ENCODE data around the gene VTI1A. TPM values are rescaled to one million over a fixed set of nuclear protein-coding genes. Genes with fewer than 3 reads are reported as not detected.

The VTI1A gene
- polyA plus RNA-seq, 1 donor from 2014 or later: 28.7 TPM

- Histone ChIP-seq H3K27ac (ENCODE audit: low read length) (no peak overlapping the region), H3K4me3 (ENCODE audit: low read length) (no peak overlapping the region), H3K36me3 (ENCODE audit: insufficient read depth, low read length) (no peaks in the 10 kb centered on the region), H3K9ac (ENCODE audit: low read length) (no peak overlapping the region), H3K4me2 (ENCODE audit: low read length) (no peak overlapping the region), H3K27me3 (ENCODE audit: insufficient read depth, low read depth, low read length) (no peaks in the 10 kb centered on the region), H3F3A (ENCODE audit: insufficient read depth, low read length, poor library complexity, severe bottlenecking) (no peaks in the 10 kb centered on the region), H3K9me3 (ENCODE audit: low read length) (no peaks in the 10 kb centered on the region), H2AFZ (ENCODE audit: low read depth, low read length) (no peak overlapping the region), H4K20me1 (ENCODE audit: insufficient read depth) (no peaks in the 10 kb centered on the region), H3K9me2 (ENCODE audit: insufficient read depth, low read length) (no peaks in the 10 kb centered on the region), H3K79me2 (replicated peaks; ENCODE audit: insufficient read depth, low read length) (no peaks in the 10 kb centered on the region)
- TF ChIP-seq REST (IDR thresholded peaks at IDR 0.05; ENCODE audit: borderline replicate concordance): no peak
- TF ChIP-seq RAD21 (conservative IDR thresholded peaks at IDR 0.05): no peak
- no peak for TF ChIP-seq MXI1 (conservative IDR thresholded peaks at IDR 0.05; ENCODE audit: poor library complexity, severe bottlenecking)
- TF ChIP-seq EZH2 (IDR thresholded peaks at IDR 0.05; ENCODE audit: borderline replicate concordance, insufficient read depth, low read length, poor library complexity, severe bottlenecking): no peak
- TF ChIP-seq TAF1 (IDR thresholded peaks at IDR 0.05; ENCODE audit: low read depth): no peak
- no peak for TF ChIP-seq CTCF (IDR thresholded peaks at IDR 0.05; ENCODE audit: poor library complexity, severe bottlenecking)
- TF ChIP-seq SMC3 (conservative IDR thresholded peaks at IDR 0.05; ENCODE audit: poor library complexity): no peak
- no peak for TF ChIP-seq POLR2AphosphoS5 (IDR thresholded peaks at IDR 0.05)
- no peak for TF ChIP-seq EP300 (conservative IDR thresholded peaks at IDR 0.05; ENCODE audit: poor library complexity, severe bottlenecking)
Observed at GRCh38 chr10:112531421-112531820, 84.4 kb downstream of the VTI1A start.

GRCh38 chr10:112532189-112532588 lies 85.2 kb downstream of the VTI1A start:
- H3K9me2 ChIP-seq (ENCODE audit: insufficient read depth, low read length): no peaks in the 10 kb centered on the region
- H2AFZ ChIP-seq (ENCODE audit: low read depth, low read length): no peak overlapping the region
- TF ChIP-seq EP300 (conservative IDR thresholded peaks at IDR 0.05; ENCODE audit: poor library complexity, severe bottlenecking) (no peak), POLR2AphosphoS5 (IDR thresholded peaks at IDR 0.05) (no peak), MXI1 (conservative IDR thresholded peaks at IDR 0.05; ENCODE audit: poor library complexity, severe bottlenecking) (no peak), REST (IDR thresholded peaks at IDR 0.05; ENCODE audit: borderline replicate concordance) (no peak), TAF1 (IDR thresholded peaks at IDR 0.05; ENCODE audit: low read depth) (no peak)
- no peaks in the 10 kb centered on the region for H4K20me1 ChIP-seq (ENCODE audit: insufficient read depth)
- H3F3A ChIP-seq (ENCODE audit: insufficient read depth, low read length, poor library complexity, severe bottlenecking): no peaks in the 10 kb centered on the region
- no peaks in the 10 kb centered on the region for H3K36me3 ChIP-seq (ENCODE audit: insufficient read depth, low read length)
- no peaks in the 10 kb centered on the region for H3K27me3 ChIP-seq (ENCODE audit: insufficient read depth, low read depth, low read length)
- no peaks in the 10 kb centered on the region for H3K79me2 ChIP-seq (replicated peaks; ENCODE audit: insufficient read depth, low read length)
- no peak overlapping the region for H3K9ac ChIP-seq (ENCODE audit: low read length)
- H3K27ac ChIP-seq (ENCODE audit: low read length): no peak overlapping the region
- no peak overlapping the region for H3K4me3 ChIP-seq (ENCODE audit: low read length)
- no peak overlapping the region for H3K4me2 ChIP-seq (ENCODE audit: low read length)
- no peaks in the 10 kb centered on the region for H3K9me3 ChIP-seq (ENCODE audit: low read length)
